OCI-LY3 (cell line): ENCODE results near the gene ACOT4.
"Not testable (repeated sequence)": the region's sequence is repeated elsewhere in the genome, so short reads cannot be mapped to it uniquely, and the experiment has no call there.

Source experiments
- EZH2phosphoT487 ChIP-seq: fragments of 200-600 bp; shearing (Covaris generic); IDR thresholded peaks from 2 replicates; pipeline ENCODE4 v1.6.1; 2018; ENCODE audit warnings: antibody characterized with exemption, mixed run types, low read depth
- TF ChIP-seq, protein P1 (sequence below): fragments of 200-600, 300-600 bp; sonication (generic); IDR thresholded peaks from 2 replicates; pipeline ENCODE4 v1.5.1; 2014; ENCODE audit warnings: antibody characterized with exemption, low read length, low read depth

DNA sequence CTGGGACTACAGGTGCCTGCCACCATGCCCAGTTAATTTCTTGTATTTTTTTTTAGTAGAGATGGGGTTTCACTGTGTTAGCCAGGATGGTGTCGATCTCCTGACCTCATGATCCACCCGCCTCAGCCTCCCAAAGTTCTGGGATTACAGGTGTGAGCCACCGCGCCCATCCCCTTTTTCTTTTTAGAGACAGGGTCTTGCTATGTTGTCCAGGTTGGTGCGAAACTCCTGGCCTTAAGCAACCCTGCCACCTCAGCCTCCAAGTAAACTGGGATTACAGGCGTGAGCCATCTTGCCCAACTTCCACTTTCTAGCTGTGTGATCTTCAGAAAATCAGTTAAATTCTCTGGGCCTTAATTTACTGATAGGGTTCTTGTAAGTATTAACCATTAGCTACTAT is 24.7 kb upstream of the ACOT4 start:
- TF ChIP-seq, protein P1, sequence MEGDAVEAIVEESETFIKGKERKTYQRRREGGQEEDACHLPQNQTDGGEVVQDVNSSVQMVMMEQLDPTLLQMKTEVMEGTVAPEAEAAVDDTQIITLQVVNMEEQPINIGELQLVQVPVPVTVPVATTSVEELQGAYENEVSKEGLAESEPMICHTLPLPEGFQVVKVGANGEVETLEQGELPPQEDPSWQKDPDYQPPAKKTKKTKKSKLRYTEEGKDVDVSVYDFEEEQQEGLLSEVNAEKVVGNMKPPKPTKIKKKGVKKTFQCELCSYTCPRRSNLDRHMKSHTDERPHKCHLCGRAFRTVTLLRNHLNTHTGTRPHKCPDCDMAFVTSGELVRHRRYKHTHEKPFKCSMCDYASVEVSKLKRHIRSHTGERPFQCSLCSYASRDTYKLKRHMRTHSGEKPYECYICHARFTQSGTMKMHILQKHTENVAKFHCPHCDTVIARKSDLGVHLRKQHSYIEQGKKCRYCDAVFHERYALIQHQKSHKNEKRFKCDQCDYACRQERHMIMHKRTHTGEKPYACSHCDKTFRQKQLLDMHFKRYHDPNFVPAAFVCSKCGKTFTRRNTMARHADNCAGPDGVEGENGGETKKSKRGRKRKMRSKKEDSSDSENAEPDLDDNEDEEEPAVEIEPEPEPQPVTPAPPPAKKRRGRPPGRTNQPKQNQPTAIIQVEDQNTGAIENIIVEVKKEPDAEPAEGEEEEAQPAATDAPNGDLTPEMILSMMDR = not testable (repeated sequence)
- TF ChIP-seq EZH2phosphoT487 = not testable (repeated sequence)
